ENCODE results near the gene RIMOC1.
"Not testable (repeated sequence)": the region's sequence is repeated elsewhere in the genome, so short reads cannot be mapped to it uniquely, and the experiment has no call there.

RIMOC1 gene

DNA sequence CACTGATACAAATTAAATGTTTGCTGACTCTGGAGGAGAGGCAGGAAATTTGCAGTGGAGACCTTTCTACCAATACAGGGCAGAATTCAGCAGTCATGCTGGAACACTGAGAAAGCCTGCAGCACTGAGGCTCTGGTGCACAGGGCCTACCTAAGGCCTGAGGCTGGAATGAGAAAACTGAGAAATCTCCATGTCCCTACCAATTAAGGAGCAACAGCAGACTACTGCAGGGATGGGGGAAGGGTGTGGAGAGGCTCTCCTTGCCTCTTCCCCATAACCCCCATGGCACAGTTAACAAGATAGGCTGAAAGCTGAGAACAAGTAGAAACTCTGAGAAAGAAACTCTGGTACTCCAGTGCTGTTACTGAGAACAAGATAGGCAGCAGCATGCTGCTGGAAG lies 31.4 kb downstream of the RIMOC1 start:
- Histone ChIP-seq H3K4me3 (ENCODE audit: low read depth, low read length) (no peak overlapping the region), H3K9ac (no peak overlapping the region), H3K9me3 (ENCODE audit: control insufficient read depth, low read length) (no peaks in the 10 kb centered on the region), H3K4me2 (ENCODE audit: low read length) (no peak overlapping the region), H3K27ac (no peak overlapping the region), H3K36me3 (ENCODE audit: control insufficient read depth, insufficient read depth, low read length) (no peaks in the 10 kb centered on the region), H3K27me3 (ENCODE audit: control insufficient read depth, insufficient read depth, low read length) (no peaks in the 10 kb centered on the region), H3K4me1 (no peaks in the 10 kb centered on the region), H2AFZ (no peak overlapping the region), H3K79me2 (no peaks in the 10 kb centered on the region)
- no peak for TF ChIP-seq CTCF (IDR thresholded peaks at IDR 0.05)

GRCh38 chr5:41940641-41941040 lies 36.5 kb downstream of the RIMOC1 start:
- H3K27ac ChIP-seq: no peak overlapping the region
- H3K79me2 ChIP-seq: no peaks in the 10 kb centered on the region
- H3K36me3 ChIP-seq (ENCODE audit: control insufficient read depth, insufficient read depth, low read length): no peaks in the 10 kb centered on the region
- no peak overlapping the region for H3K4me3 ChIP-seq (ENCODE audit: low read depth, low read length)
- no peaks in the 10 kb centered on the region for H3K27me3 ChIP-seq (ENCODE audit: control insufficient read depth, insufficient read depth, low read length)
- H3K9ac ChIP-seq: no peak overlapping the region
- no peak overlapping the region for H3K4me2 ChIP-seq (ENCODE audit: low read length)
- no peaks in the 10 kb centered on the region for H3K9me3 ChIP-seq (ENCODE audit: control insufficient read depth, low read length)
- no peak overlapping the region for H2AFZ ChIP-seq
- no peaks in the 10 kb centered on the region for H3K4me1 ChIP-seq
- no peak for TF ChIP-seq CTCF (IDR thresholded peaks at IDR 0.05)

DNA sequence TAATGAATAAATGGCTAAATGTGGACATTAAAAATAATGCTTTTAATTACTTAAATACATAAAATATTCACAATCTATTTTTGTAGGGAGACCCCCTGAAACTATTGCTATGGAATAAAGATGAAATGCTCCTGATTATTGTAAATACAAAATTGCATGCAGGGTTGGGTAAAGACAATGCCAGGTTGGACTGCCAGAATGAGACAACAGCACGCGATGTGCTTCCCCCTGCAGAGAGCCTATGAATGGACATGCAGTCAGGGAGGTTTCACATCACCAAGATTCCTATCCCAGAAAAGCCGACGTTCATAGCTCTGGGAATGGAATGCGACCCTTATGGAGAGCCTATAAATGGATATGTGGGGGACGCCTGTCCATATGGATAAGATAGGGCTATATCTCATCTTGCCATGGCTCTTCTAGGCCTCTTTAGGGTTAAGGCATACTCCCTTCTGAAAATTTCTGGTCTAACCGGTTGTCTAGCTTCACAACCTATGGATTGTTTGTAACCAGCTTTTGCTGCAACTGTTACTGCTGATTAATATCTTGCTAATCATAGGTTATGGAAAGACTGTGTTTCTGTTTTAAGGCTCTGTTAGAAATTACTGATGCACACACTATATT lies 41.3 kb downstream of the RIMOC1 start:
- not testable (repeated sequence) for H3K27ac ChIP-seq; H3K27me3 ChIP-seq (ENCODE audit: control insufficient read depth, insufficient read depth, low read length); H3K79me2 ChIP-seq; H3K36me3 ChIP-seq (ENCODE audit: control insufficient read depth, insufficient read depth, low read length); H3K9ac ChIP-seq; H2AFZ ChIP-seq; H3K4me2 ChIP-seq (ENCODE audit: low read length); H3K4me1 ChIP-seq; H3K9me3 ChIP-seq (ENCODE audit: control insufficient read depth, low read length); H3K4me3 ChIP-seq (ENCODE audit: low read depth, low read length)

- TF ChIP-seq CTCF (IDR thresholded peaks at IDR 0.05): no peak
Measured at GRCh38 chr5:41951224-41951623, 47.1 kb downstream of the RIMOC1 start.

More at GRCh38 chr5:41951224-41951623, 47.1 kb downstream of the RIMOC1 start:
- H3K9ac ChIP-seq: no peak overlapping the region
- H2AFZ ChIP-seq: no peak overlapping the region
- H3K27me3 ChIP-seq (ENCODE audit: control insufficient read depth, insufficient read depth, low read length): no peaks in the 10 kb centered on the region
- no peak overlapping the region for H3K4me3 ChIP-seq (ENCODE audit: low read depth, low read length)
- no peaks in the 10 kb centered on the region for H3K79me2 ChIP-seq
- H3K27ac ChIP-seq: no peak overlapping the region
- H3K4me1 ChIP-seq: no peaks in the 10 kb centered on the region
- H3K9me3 ChIP-seq (ENCODE audit: control insufficient read depth, low read length): no peaks in the 10 kb centered on the region
- H3K36me3 ChIP-seq (ENCODE audit: control insufficient read depth, insufficient read depth, low read length): no peaks in the 10 kb centered on the region
- H3K4me2 ChIP-seq (ENCODE audit: low read length): no peak overlapping the region
